ENCODE measurements around the gene CAPNS1.
"Not testable (repeated sequence)": the region's sequence is repeated elsewhere in the genome, so short reads cannot be mapped to it uniquely, and the experiment has no call there.

CAPNS1 gene

DNA sequence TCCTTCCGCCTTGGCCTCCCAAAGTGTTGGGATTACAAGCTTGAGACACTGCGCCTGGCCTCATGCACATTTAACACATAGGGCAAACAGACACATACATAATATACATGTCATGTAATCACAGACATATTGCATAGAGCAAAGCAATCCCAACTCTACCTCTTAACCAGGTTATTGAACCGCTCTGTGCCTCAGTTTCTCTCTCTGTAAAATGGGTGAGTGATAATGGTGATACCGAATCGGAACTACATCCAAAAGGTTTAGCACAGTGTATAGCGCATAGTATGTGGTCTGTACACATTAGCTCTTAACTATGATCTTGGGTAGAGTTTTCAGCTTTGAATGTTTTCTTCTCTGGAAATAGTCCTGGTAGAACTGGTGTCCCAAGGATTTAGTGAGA lies 4.8 kb downstream of the CAPNS1 start:
- FAIRE-seq (no peak), DNase-seq (ENCODE audit: insufficient read length, low spot score) (no peak)

DNA sequence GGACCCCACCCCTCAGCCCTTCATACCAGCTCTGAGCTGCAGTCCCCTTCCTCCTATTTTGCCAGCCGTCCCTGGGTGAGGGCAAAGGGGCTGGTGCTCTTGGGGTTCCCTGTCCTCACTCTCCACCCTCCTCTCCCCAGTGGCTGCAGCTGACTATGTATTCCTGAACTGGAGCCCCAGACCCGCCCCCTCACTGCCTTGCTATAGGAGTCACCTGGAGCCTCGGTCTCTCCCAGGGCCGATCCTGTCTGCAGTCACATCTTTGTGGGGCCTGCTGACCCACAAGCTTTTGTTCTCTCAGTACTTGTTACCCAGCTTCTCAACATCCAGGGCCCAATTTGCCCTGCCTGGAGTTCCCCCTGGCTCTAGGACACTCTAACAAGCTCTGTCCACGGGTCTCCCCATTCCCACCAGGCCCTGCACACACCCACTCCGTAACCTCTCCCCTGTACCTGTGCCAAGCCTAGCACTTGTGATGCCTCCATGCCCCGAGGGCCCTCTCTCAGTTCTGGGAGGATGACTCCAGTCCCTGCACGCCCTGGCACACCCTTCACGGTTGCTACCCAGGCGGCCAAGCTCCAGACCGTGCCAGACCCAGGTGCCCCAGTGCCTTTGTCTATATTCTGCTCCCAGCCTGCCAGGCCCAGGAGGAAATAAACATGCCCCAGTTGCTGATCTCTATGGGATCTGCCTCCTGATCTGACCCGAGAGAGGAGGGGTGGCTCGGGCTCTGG lies 10.0 kb downstream of the CAPNS1 start:
- FAIRE-seq, result no peak
- no peak for DNase-seq (ENCODE audit: insufficient read length, low spot score)

DNA sequence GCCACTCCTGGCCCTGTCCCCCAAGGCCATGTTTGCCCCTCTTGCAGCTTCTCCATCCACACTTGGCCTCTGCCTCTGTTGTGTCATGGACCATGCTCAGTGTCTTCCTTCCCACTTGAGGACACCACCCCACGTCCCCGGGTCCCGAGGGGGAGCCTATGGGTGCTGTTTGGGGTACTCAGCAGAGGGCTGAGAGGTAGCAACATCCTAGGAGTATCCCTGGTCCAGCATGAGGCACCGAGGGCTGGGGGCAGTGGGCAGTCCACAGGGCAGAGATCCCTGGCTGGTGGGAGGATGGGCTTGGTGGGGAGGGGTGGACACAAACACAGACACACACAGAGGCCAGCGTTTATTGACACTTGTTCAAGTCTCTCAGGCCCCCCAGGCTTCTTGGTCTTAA lies 10.7 kb downstream of the CAPNS1 start:
- FAIRE-seq, result no peak
- DNase-seq (ENCODE audit: insufficient read length, low spot score), result no peak

DNA sequence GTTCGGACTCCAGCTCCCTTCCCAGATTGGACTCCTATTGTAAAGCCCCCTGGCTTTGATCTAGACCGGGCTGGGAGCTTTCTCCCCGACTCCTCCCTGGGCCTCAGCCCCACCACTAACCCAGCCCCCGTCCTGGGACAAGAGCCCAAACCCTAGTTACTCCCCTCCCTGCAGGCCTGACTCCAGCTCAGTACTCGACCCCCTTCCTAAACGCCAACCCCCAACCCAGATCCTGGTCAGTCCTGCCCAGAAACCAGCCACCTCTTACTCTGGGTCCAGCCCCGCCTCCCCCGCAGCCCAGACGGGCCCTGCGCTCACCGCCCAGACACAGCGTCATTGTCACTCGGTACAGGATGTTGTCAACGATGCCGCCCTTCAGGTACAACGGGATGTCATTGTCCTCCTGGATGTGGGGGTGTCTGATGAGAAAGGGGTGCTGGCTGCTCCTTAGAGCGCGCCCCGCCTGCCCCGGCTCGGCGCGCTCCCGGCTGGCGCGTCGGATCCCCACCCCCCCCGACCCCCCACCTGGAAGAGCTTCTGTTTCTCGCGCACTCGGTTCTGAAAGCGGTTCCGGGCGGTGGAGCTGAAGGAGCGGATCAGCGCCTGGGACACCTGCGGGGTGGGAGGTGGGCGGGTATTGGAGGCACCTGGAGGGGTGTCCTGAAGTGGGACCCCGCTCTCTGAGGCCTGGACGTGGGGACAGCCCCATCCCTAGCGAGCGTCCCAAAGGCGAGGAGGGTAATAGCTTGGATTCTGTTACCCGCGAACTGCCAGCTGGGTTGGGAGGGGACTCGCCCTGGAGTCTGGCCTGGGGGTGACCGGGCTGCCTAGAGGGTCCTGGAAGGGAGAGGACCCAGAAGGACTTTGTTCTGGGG lies 11.5 kb downstream of the CAPNS1 start:
- no peak for DNase-seq (ENCODE audit: insufficient read length, low spot score)
- no peak for FAIRE-seq

DNA sequence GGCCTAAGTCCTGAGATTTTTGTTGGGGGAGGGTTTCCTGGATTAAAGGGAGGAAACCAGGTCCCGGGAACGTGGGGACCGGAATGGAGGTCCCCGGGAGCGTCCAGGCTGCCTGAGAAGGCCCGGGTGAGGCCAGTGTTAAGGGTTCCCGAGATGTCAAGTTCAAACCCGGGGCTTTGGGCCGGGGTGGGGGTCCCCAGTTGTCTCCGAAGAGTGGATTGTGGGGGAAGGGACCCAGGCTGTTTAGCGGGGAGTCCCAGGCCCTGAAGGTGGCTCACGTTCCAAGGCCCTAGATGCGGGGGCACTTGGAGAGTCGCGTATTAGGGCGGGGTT lies 12.1 kb downstream of the CAPNS1 start:
- FAIRE-seq, result no peak
- DNase-seq (ENCODE audit: insufficient read length, low spot score), result no peak

GRCh38 chr19:36152352-36153091 lies 12.7 kb downstream of the CAPNS1 start, which contains the start of gene COX7A1:
Gene COX7A1, minus strand, starts transcription at chr19:36152447. Its CDS starts 40 bp downstream, at chr19:36152407.
- no peak for FAIRE-seq

GRCh38 chr19:36153126-36153525 lies 13.3 kb downstream of the CAPNS1 start:
- no peak for FAIRE-seq
- no peak for DNase-seq (ENCODE audit: insufficient read length, low spot score)

More at GRCh38 chr19:36152352-36153091, 12.7 kb downstream of the CAPNS1 start, which contains the start of gene COX7A1:
- DNase-seq (ENCODE audit: insufficient read length, low spot score), result no peak

DNA sequence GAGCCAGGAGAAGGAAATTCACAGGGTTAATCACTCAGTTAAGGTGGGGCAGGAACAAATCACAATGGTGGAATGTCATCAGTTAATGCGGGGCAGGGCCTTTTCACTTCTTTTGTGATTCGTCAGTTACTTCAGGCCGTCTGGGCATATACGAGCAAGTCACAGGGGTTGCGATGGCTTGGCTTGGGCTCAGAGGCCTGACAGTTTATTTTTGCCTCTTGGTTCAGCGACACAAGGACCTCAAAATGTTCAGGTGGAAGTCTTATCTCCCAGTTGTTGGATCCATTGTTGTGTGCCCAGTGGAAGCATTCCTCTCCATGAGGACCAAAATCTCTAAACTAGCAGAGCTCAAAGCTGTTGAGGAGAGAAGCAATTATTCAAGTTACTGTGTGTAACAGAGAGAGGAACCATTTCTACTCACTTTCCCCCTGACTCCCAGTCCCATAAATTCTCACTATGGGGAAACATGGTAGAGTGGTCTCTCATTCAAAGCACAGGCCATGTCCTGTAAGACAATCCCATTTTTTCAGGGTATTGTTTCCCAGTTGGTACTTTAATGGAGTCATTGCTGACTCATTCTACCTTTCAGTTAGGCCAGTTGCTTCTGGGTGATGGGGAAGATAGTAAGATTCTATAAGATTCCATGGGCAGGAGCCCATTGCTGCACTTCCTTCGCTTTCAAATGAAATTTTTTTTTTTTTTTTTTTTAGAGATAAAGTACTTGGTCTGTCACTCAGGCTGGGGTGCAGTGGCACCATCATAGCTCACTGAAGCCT lies 21.1 kb downstream of the CAPNS1 start:
- DNase-seq (ENCODE audit: insufficient read length, low spot score) (no peak), FAIRE-seq (no peak)

GRCh38 chr19:36163813-36164212 lies 23.9 kb downstream of the CAPNS1 start:
- FAIRE-seq (no peak), DNase-seq (ENCODE audit: insufficient read length, low spot score) (no peak)

- no peak for FAIRE-seq
Observed at GRCh38 chr19:36169084-36169760, 29.4 kb downstream of the CAPNS1 start.

DNA sequence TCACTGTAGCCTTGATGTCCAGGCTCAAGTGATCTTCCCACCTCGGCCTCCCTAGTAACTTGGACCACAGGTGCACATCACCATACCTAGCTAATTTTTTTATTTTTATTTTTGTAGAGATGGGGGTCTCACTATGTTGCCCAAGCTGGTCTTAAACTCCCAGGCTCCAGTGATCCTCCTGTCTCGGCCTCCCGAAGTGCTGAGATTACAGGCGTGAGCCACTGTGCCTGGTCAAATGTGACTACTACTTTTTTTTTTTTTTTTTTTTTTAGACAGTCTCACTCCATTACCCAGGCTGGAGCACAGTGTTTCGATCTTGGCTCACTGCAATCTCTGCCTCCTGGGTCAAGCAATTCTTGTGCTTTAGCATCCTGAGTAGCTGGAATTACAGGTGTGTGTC lies 33.0 kb downstream of the CAPNS1 start:
- DNase-seq (ENCODE audit: insufficient read length, low spot score), result no peak
- no peak for FAIRE-seq

More at GRCh38 chr19:36169084-36169760, 29.4 kb downstream of the CAPNS1 start:
- DNase-seq (ENCODE audit: insufficient read length, low spot score), result no peak

DNA sequence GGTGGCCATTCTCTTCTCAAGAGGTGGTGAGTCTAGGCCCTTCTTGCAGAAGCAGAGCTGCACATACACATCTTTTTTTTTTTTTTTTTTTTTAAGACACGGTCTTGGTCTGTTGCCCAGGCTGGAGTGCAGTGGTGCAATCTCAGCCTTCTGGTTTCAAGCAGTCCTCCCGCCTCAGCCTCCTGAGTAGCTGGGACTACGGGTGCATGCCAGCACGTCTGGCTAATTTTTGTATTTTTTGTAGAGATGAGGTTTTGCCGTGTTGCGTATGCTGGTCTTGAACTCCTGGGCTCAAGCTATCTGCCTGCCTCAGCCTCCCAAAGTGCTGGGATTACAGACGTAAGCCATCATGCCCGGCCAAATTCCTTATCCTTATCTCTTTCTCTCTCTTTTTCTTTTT lies 34.0 kb downstream of the CAPNS1 start:
- DNase-seq (ENCODE audit: insufficient read length, low spot score); FAIRE-seq: not testable (repeated sequence)

DNA sequence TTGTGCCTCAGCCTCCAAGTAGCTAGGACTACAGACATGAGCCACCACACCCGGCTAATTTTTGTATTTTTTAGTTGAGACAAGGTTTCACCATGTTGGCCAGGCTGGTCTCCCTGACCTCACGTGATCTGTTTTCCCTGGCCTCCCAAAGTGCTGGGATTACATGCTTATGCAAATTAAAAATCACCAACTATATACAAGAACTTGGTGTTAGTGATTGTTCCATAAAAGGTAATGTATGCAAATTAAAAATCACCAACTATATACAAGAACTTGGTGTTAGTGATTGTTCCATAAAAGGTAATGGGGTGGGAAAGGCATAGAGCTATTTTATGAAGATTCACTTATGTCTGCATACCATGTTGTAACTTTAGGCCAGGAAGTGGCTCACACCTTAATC lies 39.2 kb downstream of the CAPNS1 start:
- FAIRE-seq; DNase-seq (ENCODE audit: insufficient read length, low spot score): not testable (repeated sequence)

GRCh38 chr19:36182612-36183244 lies 42.9 kb downstream of the CAPNS1 start:
- DNase-seq (ENCODE audit: insufficient read length, low spot score), result no peak
- no peak for FAIRE-seq

GRCh38 chr19:36183245-36183628 lies 43.4 kb downstream of the CAPNS1 start:
- no peak for FAIRE-seq
- no peak for DNase-seq (ENCODE audit: insufficient read length, low spot score)

GRCh38 chr19:36186722-36187121 lies 46.9 kb downstream of the CAPNS1 start:
- not testable (repeated sequence) for FAIRE-seq; DNase-seq (ENCODE audit: insufficient read length, low spot score)

DNA sequence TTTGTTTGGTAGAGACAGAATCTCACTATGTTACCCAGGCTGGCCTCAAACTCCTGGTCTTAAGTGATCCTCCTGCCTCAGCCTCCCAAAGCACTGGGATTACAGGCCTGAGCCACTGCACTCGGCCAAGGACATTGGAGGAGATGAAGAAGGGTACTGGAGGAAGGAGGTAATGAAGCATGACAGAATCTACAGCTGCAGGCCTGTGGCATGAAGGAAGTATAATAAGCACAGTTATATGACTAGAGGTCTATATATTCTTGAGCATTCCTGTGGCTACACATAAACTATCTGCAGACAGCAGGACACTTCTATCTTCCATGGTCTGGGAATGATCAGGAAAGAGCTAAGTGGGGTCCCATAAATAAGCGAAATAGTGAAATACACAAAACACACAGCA lies 56.4 kb downstream of the CAPNS1 start:
- DNase-seq (ENCODE audit: insufficient read length, low spot score) (no peak), FAIRE-seq (no peak)

GRCh38 chr19:36198119-36198518 lies 58.3 kb downstream of the CAPNS1 start:
- DNase-seq (ENCODE audit: insufficient read length, low spot score) (no peak), FAIRE-seq (no peak)

Measured in HTR-8/SVneo (cell line).